Measurements from ENCODE around the gene TPM1.

DNA sequence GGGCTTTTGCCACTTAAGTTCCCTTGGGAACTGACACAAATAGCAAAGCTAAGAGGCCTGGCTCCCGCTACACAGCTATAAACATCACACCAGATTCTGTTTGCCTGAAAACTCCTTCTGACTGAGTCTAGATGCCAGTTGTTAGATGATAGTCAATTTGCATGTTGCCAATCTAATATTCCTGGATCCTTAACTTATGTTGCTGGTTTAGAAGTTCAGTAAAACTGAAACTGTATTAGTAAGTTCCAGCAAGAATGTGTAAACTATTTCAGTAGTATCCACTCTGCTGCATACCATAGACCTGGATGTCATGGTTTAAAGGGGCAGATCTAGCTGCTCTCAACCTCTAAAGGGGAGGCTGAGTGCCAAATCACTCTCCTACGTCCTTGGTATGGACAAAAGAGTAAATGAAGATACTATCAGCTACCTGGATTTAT, 52.0 kb downstream of the TPM1 start:
- TF ChIP-seq, protein P1, sequence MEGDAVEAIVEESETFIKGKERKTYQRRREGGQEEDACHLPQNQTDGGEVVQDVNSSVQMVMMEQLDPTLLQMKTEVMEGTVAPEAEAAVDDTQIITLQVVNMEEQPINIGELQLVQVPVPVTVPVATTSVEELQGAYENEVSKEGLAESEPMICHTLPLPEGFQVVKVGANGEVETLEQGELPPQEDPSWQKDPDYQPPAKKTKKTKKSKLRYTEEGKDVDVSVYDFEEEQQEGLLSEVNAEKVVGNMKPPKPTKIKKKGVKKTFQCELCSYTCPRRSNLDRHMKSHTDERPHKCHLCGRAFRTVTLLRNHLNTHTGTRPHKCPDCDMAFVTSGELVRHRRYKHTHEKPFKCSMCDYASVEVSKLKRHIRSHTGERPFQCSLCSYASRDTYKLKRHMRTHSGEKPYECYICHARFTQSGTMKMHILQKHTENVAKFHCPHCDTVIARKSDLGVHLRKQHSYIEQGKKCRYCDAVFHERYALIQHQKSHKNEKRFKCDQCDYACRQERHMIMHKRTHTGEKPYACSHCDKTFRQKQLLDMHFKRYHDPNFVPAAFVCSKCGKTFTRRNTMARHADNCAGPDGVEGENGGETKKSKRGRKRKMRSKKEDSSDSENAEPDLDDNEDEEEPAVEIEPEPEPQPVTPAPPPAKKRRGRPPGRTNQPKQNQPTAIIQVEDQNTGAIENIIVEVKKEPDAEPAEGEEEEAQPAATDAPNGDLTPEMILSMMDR (conservative IDR thresholded peaks at IDR 0.05 in 1 of 2, IDR thresholded peaks at IDR 0.05 in 1 of 2; ENCODE audit: low read depth in 1 of 2, low read length in 2 of 2) = no peak
- no peak for TF ChIP-seq EZH2 (IDR thresholded peaks at IDR 0.05; ENCODE audit: low read length, missing control alignments)
